ENCODE results near the gene HNRNPL.
"Not testable (repeated sequence)": the region's sequence is repeated elsewhere in the genome, so short reads cannot be mapped to it uniquely, and the experiment has no call there.

- TF ChIP-seq CTCF (IDR thresholded peaks at IDR 0.05; ENCODE audit: poor library complexity); EZH2phosphoT487 (IDR thresholded peaks at IDR 0.05; ENCODE audit: low read depth, severe bottlenecking, unreplicated experiment); EZH2 (IDR thresholded peaks at IDR 0.05; ENCODE audit: borderline replicate concordance): not testable (repeated sequence)
Measured at GRCh38 chr19:38790507-38791403, 59.0 kb downstream of the HNRNPL start.

Measured in hepatocyte (in vitro differentiated cells).